HK-2 (cell line): ENCODE results near the gene VAMP5.
"Not testable (repeated sequence)": the region's sequence is repeated elsewhere in the genome, so short reads cannot be mapped to it uniquely, and the experiment has no call there.

Experiments
- DNase-seq: peaks from one replicate; pipeline ENCODE4 v3.0.0-alpha.2; 2018; ENCODE audit not compliant: unreplicated experiment

Gene VAMP5

DNA sequence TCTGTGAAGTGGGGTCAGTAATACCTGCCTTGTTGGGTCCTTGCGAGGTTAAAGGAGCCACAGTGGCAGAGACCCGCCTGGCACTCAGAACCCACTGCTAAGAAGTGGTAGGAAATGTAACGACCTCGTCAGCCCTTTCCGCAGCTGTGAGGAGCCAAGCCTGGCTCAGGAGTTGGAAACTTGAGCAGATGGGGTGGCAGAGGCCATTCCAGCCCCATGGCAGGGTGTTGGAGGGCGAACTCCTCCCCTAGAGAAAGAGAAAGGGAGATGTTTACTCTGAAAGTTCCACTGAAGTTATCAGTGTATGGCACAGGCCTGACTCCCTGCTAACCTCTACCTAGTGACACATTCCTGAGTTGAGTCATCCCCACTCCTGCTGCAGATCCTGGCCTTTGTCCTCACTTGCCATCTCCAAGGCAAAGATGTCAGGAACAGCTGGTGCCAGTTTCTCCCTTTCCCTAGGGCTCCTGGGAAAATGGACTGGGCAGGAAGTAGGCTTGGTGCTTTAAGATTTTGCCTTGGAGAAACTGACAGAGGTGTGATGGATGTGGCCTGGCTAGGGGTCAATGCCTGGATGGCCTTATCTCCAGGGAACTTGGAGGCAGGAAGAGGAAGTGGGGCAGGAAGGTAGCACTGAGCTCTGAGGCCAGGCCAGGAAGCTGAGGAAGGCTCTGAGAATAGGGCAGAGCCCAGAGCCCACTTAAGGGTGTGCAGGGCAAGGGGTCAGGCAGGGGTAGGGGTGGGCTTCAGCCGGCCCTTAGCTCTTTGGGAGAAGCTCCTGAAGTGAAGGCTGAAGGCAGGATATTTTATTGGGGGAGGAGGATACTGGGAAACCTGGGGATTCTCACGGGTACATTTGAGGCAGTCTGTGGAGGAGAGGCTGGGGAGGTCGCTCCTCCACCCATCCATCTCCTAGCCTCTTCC lies 888 bp downstream of the VAMP5 start:
- DNase-seq = peak; percentile 59

DNA sequence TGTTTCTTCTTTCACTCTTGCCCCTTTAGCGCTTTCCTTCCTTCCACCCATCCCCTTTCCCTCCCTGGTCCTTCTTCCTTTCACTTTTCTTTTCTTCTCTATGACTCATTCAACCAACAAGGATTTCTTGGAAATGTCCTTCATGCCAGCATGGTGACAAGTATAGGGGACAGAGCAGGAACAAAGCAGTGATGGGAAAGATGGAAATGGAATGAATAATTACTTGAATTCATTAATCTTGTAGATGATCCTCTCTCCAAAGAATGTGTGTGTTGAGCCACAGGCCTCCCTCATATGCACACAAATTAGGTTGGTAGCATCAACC lies 1.5 kb downstream of the VAMP5 start:
- DNase-seq = no peak

DNA sequence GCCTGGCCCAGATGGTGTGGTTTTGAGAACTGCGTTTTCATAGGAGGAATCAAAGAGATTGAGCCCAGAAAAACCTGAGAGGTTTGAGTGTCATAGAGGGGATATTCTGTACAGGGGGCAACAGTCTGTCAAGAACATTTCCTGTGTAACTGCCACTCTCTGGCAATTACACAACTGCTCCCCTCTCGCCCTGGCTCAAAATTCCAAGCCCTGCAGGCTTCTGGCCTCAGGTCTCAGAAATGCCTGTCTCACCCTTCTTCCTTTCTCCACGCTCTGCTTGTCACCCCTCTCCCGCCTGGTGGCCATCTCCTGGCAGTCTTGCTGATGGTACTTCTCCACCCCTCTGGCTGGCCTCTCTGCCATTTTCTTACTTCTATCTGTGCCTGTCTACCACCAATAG lies 4.0 kb downstream of the VAMP5 start:
- no peak for DNase-seq

DNA sequence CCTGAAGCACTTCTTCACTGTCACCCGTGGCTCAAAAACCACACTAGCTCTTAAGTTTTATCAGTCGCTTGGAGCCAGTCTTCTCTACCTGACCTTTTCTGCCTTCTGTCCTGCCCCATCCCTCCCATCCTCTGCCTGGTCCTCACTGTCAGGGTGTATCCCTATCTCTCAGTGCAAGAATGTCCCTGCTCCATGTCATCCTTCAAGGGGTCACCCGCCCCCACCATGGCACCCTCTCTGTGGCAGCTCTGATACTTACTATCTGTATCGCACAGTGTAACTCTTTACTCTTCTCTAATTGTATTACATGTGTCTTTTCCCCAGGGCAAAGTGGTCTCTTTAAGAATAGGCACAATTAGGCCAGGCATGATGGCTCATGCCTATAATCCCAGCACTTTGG lies 4.4 kb downstream of the VAMP5 start:
- DNase-seq = no peak

DNA sequence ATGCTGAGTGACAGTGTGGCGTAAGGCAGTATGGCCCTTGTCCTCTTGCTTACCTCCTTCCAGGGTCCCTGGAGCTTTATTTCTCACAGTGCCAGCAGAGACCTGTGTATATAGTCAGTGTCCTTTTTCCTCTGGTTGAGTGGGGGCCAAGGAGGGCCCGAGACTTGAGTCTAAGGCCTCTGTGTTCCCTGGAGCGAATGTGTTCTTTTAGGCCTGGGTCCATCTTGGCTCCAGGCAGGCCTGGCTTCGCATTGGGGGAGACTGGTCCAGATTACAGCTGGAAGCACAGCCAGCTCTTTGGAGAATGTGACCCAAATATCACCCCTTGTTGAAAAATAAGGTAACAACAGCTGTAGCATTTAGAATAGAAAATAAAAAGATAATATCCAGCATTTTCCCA lies 5.0 kb downstream of the VAMP5 start:
- DNase-seq = no peak

DNA sequence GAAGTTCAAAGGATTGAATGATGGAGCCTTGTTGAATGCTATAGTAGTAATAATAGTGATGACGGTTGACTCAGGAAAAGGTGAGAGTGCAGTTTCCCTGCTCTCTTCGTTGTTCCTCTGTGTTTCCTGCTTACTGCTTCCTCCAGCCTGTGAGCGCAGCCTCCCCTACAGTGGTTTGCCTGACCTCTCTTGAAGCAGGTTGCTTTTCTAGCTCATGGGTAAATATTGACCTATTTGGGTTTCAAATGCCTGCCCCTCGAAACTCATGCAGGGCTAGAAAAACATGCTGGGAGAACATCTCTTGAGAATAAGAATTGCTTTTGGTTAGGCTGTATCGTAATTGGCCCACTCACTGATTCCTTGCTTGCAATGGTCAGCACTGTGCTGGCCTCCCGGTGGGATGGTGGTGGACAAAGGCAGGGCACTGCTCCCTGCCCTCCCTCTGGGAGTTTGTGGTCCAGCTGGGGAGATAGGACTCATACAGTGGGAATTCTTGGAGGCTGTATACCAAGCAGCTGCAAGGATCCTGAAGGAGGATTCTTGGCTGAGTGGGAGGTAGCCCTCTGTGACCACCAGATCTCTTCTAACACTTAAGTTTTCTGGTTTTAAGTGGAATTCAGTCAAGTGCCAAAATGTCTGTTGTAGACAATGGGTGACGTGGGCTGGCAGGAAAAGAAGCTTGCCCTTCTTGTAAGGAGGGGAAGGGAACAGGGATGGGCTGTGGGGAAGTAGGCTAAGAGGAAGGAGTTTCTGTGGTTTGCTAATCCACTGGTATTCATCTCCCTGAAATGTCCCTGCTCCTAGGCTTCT lies 6.0 kb downstream of the VAMP5 start:
- DNase-seq = no peak

DNA sequence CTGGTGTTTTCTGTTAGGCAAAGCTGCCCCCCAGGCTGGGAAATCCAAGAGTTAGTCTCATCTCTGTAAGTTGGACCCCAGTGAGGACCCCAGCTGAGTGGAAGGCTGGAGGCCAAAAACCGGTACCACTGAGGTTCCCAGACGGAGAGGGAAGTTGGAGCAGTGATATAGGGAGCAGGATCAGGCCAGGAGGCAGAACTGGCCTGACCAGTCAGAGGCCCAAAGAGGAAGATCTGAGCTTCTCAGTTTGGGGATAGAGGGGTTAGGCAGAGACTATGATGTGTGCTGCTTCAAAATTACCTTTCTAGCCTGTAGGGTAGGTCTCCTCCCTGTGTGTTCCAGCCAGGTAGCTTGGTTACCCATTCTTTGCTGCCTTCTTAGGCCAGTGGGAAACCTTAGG lies 6.7 kb downstream of the VAMP5 start:
- DNase-seq = no peak

DNA sequence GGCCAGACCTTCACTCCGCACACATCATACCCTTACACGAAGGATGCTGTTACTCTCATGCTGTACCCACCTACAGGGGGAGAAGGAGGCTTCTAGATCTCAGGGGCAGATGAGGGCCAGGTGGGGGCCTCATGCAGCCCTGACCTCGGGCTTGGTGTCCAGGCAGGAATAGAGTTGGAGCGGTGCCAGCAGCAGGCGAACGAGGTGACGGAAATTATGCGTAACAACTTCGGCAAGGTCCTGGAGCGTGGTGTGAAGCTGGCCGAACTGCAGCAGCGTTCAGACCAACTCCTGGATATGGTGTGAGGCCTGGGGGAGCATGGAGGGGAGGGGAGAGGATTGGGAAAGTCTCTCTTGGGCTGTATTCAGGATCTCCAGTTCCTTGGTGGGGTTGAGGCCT lies 7.3 kb downstream of the VAMP5 start:
- DNase-seq = no peak

DNA sequence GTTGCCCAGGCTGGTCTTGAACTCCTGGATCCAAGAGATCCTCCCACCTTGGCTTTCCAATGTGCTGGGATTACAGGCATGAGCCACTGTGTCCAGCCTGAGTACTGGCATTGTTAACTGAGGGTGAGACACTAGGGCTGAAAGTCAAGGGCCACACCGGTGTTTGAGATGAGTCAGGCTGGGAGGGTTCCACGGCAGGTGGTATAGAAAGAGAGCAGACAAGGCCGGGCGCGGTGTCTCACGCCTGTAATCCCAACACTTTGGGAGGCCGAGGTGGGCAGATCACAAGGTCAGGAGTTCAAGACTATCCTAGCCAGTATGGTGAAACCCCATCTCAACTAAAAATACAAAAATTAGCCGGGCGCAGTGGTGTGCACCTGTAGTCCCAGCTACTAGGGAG lies 8.1 kb downstream of the VAMP5 start:
- DNase-seq = not testable (repeated sequence)

DNA sequence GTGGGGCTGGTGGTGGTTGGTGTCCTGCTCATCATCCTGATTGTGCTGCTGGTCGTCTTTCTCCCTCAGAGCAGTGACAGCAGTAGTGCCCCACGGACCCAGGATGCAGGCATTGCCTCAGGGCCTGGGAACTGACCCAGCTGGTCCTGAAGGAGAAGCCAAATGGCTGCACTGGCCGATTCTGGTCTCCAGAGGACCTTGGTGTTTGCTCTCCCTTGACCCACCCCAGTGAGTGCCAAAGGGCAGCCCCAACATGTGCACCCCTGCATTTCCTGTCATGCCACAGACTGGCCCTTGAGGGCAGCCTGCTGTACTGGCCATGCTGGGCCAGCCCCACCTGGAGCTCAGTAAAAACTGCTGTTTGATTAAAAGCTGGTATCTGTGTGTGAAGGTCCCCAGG lies 8.8 kb downstream of the VAMP5 start:
- DNase-seq = no peak

DNA sequence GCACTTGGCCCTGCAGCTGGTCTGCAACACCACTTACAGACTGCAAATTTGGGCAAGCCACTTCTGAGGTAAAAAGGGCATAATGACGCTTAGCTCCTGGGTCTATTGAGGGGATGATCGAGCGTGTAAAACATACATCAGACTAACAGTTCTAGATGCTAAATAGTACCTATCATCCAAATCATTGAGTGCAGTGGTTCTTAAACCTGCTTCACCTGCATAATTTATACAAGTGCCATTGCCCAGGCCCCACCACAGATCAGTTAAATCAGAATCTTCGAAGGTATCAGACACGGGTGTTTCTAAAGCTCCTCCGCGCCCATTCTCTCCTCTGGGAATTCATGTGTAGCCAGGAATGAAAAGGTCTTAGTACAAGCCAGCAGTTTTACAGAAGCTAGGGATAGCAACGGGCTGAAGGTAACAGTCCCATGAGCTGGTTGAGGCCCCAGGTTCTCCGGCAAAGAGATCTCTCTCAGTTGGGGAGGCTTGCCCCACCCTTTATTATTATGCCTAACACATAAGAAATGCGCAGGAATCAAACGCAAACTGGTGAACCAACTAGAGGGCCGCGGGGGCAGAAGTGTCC lies 10.6 kb downstream of the VAMP5 start:
- no peak for DNase-seq

DNA sequence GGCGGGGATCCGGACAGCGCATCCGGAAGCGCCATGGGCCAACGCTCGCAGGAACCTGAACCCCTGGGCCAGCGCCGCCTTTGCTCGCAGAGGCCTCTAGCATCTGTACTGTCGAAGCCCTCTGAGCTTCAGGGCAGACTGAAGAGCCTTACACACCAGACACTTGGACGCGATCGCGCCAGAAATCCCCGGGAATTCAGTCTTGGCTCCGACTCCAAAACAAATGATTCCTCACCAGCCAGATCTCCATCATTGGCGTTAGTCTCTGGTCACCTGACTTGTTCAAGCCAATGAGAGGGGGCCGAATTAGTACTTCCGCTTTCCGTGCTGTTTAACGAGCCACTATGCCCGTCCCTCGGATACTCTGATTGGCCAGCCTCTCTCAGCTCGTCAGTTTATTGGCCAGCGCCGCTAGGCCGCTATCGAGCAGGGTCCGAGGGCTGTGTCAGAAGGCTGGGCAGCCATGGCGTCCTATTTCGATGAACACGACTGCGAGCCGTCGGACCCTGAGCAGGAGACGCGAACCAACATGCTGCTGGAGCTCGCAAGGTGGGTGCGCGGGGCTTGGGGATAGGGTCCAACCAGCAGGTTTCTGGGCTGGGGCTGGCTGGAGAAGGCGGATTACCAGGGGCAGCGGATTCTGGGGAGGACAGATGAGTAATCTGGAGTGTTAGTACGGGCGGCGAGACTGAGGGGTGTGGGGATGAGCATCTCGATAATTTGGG lies 11.2 kb downstream of the VAMP5 start, which contains the start of gene RNF181:
TSS of gene RNF181 (plus strand) at position 445 of the 725 bp plus-strand sequence. CDS start at position 464, 19 bp downstream.
- DNase-seq = peak; percentile 95

DNA sequence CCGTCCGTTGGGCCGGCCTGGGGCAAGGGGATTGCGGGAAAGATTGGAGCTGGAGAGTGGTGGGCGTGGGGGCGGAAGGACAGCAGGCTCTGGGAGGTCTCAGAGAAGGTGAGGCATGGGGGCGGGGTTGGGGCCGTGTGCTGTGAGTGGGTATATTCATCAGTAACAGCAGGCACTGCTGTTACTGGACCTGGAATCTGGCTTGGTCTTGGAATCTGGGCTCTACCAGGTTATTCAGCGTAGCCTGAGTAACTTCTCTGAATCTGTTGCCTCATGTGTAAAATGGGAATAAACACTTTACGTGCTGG lies 11.7 kb downstream of the VAMP5 start:
- no peak for DNase-seq

DNA sequence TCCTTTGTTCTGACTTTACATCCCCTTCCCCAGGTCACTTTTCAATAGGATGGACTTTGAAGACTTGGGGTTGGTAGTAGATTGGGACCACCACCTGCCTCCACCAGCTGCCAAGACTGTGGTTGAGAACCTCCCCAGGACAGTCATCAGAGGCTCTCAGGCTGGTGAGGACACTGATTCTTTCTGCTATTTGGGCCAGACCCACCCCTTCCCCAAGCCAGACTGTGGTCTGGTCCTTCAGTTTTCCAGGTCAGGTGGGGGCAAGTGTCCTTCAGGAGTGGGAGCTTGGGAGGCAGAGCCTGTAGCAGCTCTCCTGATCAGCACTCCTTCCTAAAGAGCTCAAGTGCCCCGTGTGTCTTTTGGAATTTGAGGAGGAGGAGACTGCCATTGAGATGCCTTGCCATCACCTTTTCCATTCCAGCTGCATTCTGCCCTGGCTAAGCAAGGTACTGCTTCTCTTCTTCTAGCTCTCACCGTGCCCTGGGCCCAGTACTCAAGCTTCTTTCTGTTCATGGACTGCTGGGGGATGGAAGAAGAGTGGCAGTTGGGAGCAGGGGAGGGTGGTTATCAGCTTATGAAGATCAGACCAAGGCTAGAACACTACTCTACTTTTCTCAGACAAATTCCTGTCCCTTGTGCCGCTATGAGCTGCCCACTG lies 12.4 kb downstream of the VAMP5 start:
- no peak for DNase-seq

DNA sequence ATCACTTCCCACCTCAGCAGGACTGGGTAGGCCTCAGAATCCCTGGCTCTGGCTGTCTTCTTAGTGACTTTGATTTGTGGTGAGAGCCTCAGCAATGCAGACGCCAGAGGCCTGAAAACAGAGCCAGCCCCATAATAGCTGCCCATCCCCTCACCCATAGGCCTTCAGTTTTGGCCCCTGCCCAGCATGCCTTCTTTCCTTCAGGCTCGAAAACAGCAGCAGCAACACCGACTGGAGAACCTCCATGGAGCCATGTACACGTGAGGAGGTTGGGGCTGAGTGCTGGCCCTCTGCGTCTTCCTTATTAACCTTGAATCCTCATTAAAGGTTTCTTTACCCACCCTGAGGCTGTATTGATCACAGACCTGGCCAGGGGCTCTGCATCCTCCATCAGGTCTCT lies 13.0 kb downstream of the VAMP5 start:
- DNase-seq = no peak

DNA sequence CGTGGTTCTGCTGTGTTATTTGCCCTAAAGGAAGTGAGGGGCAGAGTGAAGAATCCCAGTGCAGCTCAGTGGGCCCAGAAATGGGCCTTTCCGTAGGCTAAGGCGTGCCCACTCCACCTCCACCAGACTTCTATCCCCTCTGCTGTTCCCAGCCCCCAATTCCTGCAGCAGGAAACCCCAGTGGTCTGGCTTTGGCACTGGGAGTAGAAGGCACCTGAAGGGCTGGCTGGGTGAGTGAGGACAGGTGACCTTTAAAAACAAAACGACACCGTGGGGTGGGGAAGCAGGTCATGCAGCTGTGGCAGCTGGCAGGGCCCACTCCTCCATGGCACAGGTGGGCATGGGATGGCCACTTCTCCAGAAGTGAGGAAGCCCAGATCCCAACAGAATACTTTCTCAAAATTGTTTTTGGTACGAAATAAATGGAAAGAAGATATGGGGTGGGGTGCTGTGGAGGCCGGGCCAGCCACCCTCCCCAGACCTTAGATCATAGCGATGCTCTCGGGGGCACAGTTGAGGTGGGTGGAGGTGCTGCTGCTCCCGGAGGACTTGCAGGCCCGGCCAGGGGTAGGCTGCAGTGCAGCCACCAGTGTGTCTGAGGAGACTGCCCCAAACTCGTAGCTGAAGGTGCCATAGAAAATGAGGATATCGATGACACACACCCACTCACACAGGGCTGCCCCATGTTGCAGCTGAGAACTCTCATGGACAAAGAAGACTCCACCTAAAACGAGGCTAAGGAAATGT lies 14.5 kb downstream of the VAMP5 start:
- DNase-seq = no peak

DNA sequence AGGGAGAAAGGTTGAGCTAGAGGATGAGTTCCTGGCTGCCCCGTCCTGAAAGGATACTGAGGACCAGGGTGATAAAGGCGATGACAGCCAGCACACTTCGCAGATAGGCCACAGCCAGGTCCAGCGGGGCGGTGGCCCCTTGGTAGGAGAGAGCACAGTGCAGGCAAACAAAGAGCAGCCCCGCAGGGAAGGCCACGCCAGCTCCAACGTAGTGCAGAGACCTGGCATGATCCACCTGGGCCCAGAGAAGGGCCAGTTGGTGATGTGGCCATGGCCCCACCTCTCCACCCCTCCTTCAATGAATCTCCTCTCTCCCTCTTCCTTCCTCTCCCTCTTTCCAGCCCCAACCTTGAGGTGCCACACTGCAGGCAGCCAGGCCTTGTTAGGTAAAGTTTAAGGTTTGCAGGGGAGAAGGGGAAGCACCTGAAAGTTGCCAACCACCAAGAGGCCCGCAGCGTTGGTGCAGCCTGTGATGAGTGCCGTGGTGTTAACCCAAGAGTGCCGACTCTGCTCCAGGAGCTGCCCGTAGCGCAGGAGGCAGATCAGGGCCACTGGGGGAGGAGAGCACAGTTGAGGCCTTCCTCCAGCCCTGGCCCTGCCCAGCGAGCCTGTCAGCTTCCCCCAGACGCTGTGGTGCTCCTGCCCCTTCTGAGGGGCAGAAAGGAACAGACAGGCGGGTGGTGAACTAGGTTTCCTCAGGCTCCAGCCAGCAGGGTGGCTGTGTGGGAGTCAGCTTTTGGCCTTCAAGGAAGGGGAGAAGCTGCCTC lies 15.4 kb downstream of the VAMP5 start:
- DNase-seq = no peak

DNA sequence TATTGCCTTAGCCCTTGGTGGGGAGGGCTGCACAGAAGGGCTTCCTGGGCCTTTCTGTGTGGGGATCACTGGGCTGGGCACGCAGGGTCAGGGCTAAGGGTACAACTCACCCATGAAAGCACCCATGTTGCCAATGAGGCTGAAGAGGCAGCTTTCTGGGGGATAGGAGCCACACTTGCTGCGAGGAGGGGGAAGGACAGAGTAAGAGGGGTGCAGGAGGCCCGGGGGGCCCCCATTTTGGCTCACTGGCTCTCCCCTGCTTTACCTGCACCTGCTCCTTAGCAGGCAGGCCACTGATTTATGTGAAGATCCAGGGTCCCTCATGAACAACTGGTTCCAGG lies 16.0 kb downstream of the VAMP5 start:
- DNase-seq = no peak

DNA sequence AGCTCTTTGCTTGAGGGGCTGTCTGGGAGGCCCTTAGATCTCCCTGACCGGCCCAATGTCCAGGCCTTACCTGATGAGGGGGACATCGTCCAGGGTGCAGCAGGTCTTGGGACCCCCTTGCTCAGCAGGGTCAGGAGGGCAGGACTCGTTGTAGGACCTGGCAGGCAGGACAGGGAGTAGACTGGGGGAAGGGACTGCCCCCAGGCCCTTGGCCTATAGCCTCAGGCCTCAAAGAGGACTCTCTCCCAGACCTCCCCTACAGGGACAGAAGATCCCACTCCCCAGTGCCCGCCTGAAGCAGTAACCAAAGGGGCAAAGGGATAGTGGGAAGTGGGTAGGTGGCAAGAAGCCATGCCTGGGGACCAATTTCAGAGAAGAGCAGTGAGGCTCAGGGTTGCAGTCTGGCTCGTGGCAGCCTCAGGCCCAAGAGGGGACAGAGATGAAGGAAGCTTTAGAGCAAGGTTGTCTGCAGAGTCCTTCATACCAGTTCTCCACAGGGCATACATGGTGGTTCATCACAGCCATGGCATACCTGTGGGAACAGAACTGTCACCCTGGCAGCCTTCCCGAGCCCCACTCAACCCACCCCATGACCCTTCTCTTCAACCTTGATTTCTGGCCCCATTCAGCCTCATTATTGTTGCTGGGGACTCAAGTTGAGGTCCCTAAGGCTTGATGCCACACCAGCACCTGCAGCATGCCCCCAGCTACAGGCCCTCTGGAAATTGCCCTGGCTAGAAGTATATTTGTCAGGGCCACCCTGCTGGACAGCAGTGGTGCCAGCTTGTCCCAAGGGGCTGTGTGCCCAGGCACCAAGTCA lies 16.9 kb downstream of the VAMP5 start:
- no peak for DNase-seq
